ENCODE data around the gene PTPRCAP.
A peak's percentile ranks its signal among the peaks of the same experiment; 100 is the strongest.

GRCh38 chr11:67396259-67396581 lies 41.3 kb downstream of the PTPRCAP start:
- TF ChIP-seq CREB1 (IDR thresholded peaks at IDR 0.05; ENCODE audit: low read depth) (no peak), CHD4 (IDR thresholded peaks at IDR 0.05) (no peak), SIN3A (IDR thresholded peaks at IDR 0.05; ENCODE audit: low read depth, low read length) (no peak), POLR2A (IDR thresholded peaks at IDR 0.05; ENCODE audit: low read depth, low read length) (0 out of 2 replicates have a peak, but pooled peaks have one; percentile 47), SRF (IDR thresholded peaks at IDR 0.05; ENCODE audit: low read depth in 2 of 2, low read length in 2 of 2) (no peak), SREBF1 (IDR thresholded peaks at IDR 0.05; ENCODE audit: low read length) (no peak)

Data from GM12878 (cell line).